Measurements from ENCODE around the gene ZC3H11A. TPM values are rescaled to one million over a fixed set of nuclear protein-coding genes. Genes with fewer than 3 reads are reported as not detected.
"Not testable (repeated sequence)": the region's sequence is repeated elsewhere in the genome, so short reads cannot be mapped to it uniquely, and the experiment has no call there.

Gene ZC3H11A
- 59.9 and 78.4 TPM in 2 replicates for total RNA-seq

DNA sequence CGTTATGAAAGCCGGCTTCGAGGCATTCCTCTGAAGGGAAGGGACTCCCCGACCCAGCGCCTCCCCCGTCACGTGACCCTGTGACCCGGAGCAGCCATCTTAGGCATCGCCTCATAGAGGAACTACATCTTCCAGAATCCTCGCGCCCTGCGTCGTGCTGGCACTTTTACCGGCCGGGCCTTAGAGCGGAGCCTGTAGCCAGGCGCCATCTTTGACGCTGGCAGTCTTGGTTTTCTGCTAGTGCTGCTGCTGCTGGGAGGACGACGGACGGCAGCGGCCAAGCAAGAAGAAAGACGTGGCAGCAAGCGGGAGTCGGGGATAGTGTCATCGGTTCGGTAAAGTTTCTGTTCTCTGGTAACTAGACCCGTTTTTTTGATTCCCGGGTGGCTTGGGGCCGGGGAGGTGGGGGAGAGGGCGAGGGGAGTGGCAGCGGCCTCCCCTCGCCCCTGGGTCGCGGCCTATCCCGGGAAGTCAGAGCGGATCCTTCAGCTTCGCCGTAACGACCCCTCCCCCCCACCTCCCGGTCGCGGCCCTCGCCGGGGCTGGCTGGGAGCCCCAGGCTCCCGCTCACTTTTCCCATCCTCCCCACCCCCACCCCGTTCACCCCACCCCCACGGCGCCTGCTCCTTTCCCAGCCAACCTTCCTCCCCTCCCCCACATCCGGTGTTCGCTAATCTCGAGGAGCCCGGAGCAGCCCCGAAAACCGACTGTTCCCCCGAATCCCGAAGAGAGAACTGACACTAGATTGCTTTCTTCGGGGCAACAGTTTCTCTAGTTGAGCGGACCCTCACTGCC lies at the start of gene ZC3H11A, which contains the start of gene ZBED6:
TSS of gene ZC3H11A (plus strand) at position 183 of the 795 bp plus-strand sequence. CDS start 21,448 bp downstream, outside the sequence.
TSS of gene ZBED6 (plus strand) at position 183 of the 795 bp plus-strand sequence. CDS start 1,900 bp downstream, outside the sequence.
- peak; percentile 98 to 99 for DNase-seq (ENCODE audit: low read depth in 2 of 2)

DNA sequence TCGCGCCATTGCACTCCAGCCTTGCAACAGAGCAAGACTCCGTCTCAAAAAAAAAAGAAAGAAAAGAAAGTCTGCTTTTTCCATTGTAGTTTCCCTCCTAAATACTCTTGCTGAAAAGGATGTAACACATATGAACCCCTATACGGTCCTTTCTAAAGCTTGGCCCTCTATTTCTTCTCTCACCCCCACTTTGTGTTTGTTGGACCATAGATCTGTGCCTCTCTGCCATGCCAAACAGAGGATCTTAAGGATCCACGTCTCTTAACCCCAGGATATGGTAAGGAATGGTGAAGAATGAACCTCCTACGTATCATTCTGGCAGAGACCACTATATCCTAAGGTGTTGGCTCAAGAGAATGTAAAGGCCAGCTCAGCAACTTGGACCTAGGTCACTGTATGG lies 49.1 kb upstream of the ZC3H11A start:
- no peak for DNase-seq (ENCODE audit: low read depth in 2 of 2)

DNA sequence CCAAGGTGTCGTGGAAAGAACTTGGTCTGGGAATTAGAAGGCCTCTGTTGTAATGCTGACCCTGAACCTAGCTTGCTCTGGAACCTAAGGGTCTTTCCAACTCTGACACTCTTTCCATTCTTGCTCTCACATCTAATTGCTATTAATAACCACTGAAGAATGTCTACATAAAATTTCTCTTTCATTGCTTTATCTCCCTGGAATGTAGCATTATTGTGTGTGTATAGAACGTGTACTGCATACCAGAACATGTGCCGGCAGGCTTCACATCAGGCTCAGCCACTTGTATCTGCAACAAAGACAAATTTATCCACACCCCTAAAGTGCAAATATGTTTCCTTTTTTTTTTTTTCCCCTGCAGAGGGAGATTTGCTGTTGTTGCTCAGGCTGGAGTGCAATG lies 44.4 kb upstream of the ZC3H11A start:
- no peak for DNase-seq (ENCODE audit: low read depth in 2 of 2)

DNA sequence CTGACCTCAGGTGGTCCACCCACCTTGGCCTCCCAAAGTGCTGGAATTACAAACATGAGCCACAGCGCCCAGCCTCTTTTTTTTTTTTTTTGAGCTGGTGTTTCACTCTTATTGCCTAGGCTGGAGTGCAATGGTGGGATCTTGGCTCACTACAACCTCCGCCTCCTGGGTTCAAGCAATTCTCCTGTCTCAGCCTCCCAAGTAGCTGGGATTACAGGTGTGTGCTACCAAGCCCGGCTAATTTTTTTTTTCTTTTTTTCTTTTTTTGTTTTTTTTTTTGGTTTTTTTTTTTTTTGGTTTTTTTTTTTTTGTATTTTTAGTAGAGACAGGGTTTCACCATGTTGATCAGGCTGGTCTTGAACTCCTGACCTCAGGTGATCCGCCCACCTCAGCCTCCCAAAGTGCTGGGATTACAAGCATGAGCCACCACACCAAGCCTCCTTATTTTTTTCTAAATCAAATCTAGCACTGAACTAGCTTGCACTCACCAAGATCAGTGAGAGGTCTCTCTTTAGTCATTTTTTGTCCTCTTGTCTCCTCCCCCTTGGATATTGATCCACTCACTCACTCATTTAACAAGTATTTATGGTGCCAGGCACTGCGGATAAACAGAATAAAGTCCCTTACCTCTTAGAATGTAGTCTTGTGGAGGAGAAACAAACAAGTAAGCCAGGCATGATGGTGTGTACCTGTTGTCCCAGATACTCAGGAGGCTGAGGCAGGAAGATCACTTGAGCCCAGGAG lies 43.6 kb upstream of the ZC3H11A start:
- DNase-seq (ENCODE audit: low read depth in 2 of 2): not testable (repeated sequence)

DNA sequence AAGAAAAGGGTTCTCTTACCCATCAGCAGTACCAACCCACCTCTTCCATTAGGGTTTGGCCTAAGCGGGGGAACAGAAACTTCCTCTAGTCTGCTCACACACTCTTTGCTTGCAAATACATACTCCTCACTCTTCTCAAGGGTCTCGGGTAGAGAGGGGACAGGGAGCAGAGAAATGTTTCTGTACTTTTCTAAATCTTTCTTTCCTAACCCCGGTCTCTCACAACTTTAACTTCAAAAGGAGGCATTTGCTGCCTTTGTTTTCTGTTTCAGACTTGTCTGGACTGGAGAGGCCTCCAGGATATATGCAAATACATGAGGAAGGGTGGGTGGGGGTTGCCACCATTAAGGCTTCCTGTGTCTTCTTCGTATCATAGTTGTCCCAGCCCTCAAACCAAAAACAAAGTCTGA lies 41.0 kb upstream of the ZC3H11A start:
- no peak for DNase-seq (ENCODE audit: low read depth in 2 of 2)

DNA sequence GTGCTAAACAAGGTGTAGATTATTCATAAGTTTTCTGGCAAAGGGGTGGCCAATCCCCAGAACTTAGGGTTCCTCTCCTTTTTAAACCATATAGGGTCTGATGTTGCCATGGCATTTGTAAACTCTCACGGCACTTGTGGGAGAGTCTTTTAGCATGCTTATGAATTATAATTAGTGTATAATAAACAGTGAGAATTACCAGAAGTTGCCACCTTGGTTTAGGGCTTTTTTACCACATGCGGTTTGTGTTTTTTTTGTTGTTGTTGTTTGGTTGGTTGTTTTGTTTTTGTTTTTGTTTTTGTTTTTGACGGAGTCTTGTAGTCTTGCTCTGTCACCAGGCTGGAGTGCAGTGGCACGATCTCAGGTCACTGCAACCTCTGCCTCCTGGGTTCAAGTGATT lies 39.4 kb upstream of the ZC3H11A start:
- DNase-seq (ENCODE audit: low read depth in 2 of 2): no peak

DNA sequence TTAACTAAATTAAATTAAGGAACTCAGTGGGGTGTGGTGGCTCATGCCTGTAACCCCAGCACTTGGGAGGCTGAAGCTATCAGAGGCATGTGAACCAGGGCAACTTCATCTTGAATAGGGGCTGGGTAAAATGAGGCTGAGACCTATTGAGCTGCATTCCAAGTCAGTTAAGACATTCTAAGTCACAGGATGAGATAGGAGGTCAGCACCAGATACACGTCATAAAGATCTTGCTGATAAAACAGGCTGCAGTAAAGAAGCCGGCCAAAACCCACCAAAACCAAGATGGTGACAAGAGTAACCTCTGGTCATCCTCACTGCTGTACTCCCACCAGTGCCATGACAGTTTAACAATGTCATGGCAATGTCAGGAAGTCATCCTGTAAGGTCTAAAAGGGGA lies 36.7 kb upstream of the ZC3H11A start:
- DNase-seq (ENCODE audit: low read depth in 2 of 2): not testable (repeated sequence)

DNA sequence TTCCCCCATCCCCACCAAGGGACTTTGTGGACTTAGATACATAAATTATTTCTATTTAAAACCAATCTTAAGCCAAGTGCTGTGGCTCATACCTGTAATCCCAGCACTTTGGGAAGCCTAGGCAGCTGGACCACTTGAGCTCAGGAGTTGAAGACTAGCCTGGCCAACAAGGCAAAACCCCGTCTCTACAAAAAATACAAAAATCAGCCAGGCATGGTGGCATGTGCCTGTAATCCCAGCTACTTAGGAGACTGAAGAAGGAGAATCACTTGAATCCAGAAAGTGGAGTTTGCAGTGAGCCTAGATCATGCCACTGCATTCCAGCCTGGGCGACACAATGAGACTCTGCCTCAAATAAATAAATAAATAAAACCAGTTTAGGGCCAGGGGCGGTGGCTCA lies 34.9 kb upstream of the ZC3H11A start:
- no peak for DNase-seq (ENCODE audit: low read depth in 2 of 2)

DNA sequence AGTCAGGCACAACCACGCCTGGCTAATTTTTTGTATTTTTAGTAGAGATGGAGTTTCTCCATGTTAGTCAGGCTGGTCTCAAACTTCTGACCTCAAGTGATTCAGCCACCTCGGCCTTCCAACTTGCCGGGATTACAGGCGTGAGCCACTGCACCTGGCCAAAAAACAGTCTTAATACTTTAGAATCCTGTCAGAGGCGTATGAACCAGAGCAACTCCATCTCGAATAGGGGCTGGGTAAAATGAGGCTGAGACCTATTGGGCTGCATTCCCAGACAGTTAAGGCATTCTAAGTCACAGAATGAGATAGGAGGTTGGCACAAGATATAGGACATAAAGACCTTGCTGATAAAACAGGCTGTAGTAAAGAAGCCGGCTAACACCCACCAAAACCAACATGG lies 33.5 kb upstream of the ZC3H11A start:
- not testable (repeated sequence) for DNase-seq (ENCODE audit: low read depth in 2 of 2)

DNA sequence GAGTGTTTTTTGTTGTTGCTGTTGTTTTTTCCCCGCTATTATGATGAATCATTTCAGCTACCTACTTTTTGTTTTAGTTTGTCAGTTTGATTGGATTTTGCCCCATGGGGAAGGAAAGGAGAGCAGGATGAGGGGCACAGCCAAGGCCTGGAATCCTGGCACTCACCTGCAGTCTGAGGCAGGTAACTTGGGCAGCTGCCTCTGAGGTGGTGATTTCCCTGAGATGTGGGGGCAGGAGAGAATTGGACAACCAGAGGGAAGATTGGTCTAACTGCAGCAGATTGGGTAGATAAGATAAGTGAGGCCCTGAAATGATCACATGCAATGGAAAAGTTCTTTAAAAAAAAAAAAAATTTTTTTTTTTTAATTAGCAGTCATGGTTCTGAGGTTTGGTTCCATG lies 31.9 kb upstream of the ZC3H11A start:
- no peak for DNase-seq (ENCODE audit: low read depth in 2 of 2)

DNA sequence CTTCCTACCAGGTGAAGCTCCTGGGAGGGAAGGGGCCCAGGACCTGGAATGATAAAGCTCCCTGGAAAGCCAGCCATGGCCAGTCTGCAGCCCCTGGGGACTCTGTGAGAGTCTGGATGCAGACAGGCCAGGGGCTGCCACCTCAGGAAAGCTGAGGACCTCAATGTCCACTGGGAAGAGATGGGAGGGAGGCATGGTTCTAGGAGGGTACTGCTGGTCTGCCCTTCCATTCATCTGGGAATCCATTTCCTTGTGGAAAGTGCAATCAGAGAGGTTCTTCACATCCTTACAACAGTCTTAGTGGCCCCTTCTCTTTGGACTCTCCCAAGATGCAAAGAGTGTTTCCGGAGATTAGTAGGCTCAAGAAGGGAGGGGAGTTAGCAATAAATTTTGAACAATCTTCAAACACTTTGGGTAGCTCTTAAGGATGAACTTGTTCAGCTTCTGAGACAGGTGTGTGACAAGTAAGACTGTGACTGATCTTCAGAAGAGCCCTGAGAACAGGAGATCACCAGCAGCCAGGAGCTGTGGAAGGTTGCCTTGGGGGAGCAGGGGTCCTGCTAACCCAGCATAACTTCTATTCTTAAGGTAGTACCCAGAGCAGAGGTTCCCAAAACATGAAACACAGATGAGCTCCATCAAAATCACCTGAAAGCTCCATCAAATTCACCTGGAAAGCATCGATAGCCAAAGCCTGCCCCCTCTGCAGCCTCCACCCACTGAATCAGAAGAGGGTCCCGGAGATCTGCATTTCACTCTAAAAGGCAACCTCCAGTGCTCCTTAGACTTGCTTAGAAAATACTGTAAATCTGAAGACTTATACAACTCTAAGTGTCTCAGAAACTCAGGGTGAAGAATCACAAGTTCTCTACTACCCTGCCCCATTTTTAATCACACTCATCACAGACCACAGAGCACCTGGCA lies 31.1 kb upstream of the ZC3H11A start:
- no peak for DNase-seq (ENCODE audit: low read depth in 2 of 2)

DNA sequence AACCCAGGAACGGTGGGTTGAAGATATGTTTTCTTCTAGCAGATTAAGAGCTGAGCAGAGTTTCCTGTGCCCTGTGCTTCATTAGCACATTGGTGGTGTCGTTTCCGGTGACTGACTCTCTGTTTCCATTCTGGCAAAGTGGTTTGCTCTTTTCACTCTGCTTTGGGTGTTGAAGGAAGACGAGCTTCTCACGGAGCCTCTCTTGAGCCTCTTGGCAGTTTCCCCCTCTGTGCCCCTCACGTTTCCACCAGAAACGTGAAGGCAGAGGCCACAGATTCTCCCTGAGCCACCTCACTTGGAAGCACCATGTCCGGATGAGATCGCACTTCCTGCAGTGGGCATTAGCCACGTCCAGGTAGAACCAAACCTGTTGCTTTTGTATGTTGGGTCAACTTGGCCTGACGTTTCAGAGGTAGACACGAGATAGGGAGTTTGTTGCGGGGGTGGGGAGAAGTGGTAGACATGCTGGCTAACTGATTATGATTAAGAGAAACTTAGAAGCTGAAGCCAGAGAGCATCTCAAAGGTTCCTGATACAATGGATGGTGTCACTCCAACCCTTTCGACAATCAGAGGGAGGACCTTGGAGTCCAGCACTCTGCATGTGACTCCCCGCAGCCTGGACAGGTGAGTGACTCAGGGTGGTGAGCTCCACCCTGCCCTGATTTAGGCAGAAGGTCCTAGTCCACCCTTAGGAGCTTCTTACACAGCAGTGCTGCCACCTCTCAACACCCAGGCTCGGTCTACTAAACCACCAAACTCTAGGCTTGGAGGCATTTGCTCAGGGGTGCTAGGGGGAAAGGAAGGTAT lies 30.2 kb upstream of the ZC3H11A start, which contains the start of gene LAX1:
TSS of gene LAX1 (plus strand) at position 155 of the 809 bp plus-strand sequence. CDS start at position 538, 383 bp downstream.
- peak; percentile 16 to 54 for DNase-seq (ENCODE audit: low read depth in 2 of 2)

DNA sequence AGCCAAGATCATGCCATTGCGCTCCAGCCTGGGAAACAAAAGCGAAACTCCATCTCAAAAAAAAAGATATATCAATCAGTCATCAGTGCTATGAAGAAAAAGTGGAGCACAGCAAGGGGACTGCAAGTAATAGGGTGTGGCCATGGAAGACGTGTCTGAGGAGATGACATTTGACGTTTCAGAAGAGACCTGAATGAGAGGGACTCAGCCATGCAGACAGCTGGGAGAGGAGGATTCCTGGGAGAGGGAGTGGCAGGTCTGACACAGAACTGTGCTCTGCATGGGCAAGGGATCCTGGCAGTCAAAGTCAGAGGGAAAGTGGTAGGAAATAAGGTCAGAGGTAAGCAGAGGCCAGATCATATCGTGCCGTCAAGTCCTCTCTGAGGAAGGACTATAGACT lies 27.2 kb upstream of the ZC3H11A start:
- no peak for DNase-seq (ENCODE audit: low read depth in 2 of 2)

DNA sequence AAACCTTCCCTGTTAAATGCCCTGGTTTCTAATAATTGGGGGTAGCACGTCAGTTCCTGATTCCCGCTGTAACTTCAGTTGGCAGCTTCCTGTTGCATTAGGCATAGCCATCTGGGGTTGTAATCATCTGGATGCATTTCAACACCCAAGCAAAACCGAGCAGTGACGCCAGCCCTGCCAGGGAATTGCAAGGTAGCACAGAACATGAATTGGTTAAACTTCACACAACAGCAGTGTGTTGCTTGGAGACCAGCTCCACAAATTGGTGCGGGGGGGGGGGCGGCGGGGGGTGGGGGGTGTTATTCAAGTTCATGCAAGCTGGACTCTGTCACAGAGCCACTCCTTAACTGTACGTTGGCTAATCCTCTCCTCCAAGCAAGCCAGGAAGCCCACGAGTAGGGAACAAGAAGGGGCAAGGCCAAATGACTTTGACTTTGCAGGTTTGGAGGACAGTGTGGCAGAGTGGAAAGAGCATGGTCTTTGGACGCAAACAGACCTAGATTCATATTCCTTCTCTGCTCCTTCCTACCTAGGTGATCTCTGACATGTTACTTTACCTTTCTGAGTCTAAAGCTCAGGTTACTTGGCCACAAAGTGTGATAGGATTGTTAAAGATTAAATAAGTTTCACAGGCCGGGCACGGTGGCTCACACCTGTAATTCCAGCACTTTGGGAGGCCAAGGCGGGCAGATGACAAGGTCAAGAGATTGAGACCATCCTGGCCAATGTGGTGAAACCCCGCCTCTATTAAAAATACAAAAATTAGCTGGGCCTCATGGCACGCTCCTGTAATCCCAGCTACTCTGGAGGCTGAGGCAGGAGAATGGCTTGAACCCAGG lies 25.7 kb upstream of the ZC3H11A start:
- DNase-seq (ENCODE audit: low read depth in 2 of 2): peak; percentile 75 to 87

DNA sequence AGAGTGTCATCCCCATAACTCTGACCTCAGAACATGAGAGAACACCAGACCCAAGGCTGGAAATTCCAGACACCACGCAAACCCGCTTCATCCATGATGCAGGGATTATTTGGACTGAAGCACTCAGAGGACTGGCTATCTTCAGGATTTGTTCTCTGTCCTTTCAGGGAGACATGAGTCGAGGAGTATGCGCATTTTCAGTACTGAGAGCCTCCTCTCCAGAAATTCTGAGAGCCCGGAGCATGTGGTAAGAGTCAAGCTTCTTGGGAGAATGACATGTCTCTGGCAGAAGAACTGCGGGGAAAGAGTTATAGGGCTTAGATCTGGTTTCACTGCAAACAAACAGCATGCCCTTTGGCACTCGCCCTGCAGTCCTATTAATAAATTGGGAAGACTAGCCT lies 23.5 kb upstream of the ZC3H11A start:
- DNase-seq (ENCODE audit: low read depth in 2 of 2): no peak

DNA sequence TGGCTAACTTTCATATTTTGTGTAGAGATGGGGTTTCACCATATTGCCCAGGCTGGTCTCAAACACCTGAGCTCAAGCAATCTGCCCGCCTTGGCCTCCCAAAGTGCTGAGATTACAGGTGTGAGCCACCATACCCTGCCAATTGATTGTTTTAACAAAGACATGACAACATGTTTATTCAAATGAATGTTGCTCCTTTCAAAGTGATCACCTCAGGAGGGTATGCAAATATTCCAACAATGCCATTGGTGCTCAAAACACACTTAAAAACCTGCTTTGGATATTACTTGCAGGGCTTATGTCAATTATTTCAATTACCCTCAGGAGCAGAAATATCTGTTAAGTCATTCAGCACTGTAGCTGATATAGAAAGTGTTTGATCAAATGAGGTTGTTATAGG lies 22.6 kb upstream of the ZC3H11A start:
- no peak for DNase-seq (ENCODE audit: low read depth in 2 of 2)

DNA sequence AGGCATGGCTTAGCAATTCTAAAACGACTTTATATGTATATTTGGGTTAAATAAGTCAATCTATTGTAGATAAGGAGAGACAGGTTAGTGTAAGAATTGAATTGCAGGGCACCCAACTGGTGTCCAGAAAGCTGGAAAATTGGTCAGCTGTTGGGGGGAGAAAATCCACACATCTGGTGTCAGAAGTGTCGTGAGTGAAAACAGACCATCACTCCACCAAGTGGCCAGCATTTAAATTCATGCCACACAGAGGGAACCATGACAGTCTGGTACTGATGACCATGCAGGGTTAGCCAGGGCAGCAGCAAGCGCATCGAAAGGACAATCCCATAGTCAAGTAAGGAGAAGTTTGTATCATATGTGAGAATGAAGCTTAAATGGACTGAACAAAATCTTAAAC lies 18.8 kb upstream of the ZC3H11A start:
- DNase-seq (ENCODE audit: low read depth in 2 of 2): peak; percentile 24 to 59

DNA sequence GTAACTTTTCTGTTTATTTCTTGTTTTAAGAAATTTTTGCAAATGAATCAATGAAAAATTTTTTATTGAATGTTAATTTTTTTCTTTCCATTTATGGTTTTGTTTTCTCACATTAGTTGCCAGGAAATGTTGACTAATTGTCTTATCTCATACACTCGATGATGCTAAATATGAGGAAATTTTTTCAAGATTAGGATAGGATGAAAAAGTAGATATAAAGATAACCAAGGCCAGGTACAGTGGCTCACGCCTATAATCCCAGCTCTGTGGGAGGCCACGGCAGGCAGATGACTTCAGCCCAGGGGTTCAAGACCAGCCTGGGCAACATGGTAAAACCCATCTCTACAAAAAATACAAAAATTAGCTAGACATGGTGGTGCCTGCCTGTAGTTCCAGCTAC lies 17.8 kb upstream of the ZC3H11A start:
- no peak for DNase-seq (ENCODE audit: low read depth in 2 of 2)

DNA sequence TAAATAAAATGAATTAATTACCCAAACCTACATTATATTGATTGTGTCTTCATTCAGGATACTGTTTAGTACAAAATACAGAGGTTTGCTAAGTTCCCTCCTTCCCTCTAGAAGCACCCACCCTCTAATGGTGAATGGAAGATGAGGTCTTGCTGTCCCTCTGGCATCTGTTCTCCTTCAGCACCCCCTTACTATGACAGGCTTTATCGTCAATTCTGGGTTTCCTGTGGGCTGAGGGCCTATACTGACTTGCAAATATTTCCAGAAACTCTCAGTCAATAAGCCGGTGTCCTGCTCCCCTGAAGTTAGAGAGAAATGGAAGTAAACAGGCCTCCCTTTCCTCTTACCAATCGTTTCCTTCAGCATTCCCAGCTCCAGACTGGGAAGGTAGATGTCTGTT lies 17.3 kb upstream of the ZC3H11A start:
- DNase-seq (ENCODE audit: low read depth in 2 of 2): no peak

DNA sequence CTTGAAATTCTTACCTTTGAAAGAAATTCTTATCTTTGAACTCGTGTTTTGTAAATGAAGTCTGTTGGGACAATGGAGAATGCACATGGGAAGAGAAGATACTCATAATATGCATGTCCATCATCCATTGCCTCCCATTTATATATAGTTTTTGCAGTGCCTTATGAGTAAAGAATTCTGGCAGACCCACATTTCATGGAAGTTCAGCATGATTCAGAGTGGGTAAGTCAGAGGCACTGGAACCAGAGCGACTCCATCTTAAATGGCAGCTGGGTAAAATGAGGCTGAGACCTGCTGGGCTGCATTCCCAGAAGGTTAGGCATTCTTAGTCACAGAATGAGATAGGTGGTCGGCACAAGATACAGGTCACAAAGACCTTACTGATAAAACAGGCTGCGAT lies 16.6 kb upstream of the ZC3H11A start:
- DNase-seq (ENCODE audit: low read depth in 2 of 2): no peak

Data from lung microvascular endothelial cell (primary cell).